Spleen (tissue), 7 donors: ENCODE measurements around the gene MBNL3.

Experiments used
- POLR2A ChIP-seq, 3 donors: fragments of 450-650 bp; IDR thresholded peaks; one replicate each; pipeline ENCODE4 v1.5.1; 2017; ENCODE audit warnings: antibody characterized with exemption in 3 of 3, mild to moderate bottlenecking in 1 of 3
- TF ChIP-seq, protein P1 (sequence below), 11 experiments: fragments of 200-600 bp in 7 of 11; fragments of 450-650 bp in 4 of 11; sonication (generic) in 4 of 11; IDR thresholded peaks in 8 of 11; conservative IDR thresholded peaks in 3 of 11; 1 replicate in 7 of 11; 2 replicates in 4 of 11; pipeline versions ENCODE4 v1.4.0 to v1.8.0; 2016 to 2021; ENCODE audit warnings: antibody characterized with exemption in 11 of 11, inconsistent platforms in 4 of 11, mild to moderate bottlenecking in 1 of 11
- donor health status: DM: no; HTN: no; CAD: no; lungs with moderate emphysema.
- donor health status: DM: no; HTN: no; CAD: no.
- donor health status: DM: no; HTN: no; CAD: no.

DNA sequence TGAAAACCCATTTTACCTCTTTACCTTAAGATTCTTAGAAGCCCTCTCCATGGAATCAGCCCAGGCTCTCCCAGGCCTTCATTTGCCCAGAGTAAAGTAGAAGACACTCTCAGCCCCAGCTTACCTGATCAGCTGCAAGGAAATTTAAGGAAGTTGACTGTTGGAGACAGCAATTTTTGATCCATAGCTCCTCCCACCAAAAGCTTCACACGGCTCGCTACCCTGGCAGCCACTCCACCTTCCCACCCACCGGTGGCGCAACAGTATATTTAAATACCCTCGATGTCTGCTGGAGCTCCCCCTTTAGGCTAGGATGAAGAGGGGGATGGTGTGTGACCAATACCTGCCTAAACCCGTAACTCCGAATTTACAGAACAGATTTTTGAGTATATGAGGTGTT lies 75.4 kb downstream of the MBNL3 start:
- TF ChIP-seq, protein P1, sequence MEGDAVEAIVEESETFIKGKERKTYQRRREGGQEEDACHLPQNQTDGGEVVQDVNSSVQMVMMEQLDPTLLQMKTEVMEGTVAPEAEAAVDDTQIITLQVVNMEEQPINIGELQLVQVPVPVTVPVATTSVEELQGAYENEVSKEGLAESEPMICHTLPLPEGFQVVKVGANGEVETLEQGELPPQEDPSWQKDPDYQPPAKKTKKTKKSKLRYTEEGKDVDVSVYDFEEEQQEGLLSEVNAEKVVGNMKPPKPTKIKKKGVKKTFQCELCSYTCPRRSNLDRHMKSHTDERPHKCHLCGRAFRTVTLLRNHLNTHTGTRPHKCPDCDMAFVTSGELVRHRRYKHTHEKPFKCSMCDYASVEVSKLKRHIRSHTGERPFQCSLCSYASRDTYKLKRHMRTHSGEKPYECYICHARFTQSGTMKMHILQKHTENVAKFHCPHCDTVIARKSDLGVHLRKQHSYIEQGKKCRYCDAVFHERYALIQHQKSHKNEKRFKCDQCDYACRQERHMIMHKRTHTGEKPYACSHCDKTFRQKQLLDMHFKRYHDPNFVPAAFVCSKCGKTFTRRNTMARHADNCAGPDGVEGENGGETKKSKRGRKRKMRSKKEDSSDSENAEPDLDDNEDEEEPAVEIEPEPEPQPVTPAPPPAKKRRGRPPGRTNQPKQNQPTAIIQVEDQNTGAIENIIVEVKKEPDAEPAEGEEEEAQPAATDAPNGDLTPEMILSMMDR (IDR thresholded peaks at IDR 0.05 in 8 of 11, conservative IDR thresholded peaks at IDR 0.05 in 3 of 11) = no peak
- no peak for TF ChIP-seq POLR2A (IDR thresholded peaks at IDR 0.05)
